ENCODE measurements around the gene MAOA. TPM values are rescaled to one million over a fixed set of nuclear protein-coding genes. Genes with fewer than 3 reads are reported as not detected.
"Not testable (repeated sequence)": the region's sequence is repeated elsewhere in the genome, so short reads cannot be mapped to it uniquely, and the experiment has no call there.

Gene MAOA
- total RNA-seq, 1 donor from 2014 or later: 68.9 TPM

GRCh38 chrX:43706786-43707370 is 50.8 kb downstream of the MAOA start:
- intact Hi-C loops (cut with DNase I): loop anchor here (5.0 kb wide), 1 partner anchor 50 kb away; the partner anchor contains the start of gene MAOA

GRCh38 chrX:43707812-43708548 is 51.9 kb downstream of the MAOA start:
- intact Hi-C loops (cut with DNase I): loop anchor here (5.0 kb wide), 1 partner anchor 51 kb away; the partner anchor contains the start of gene MAOA
- no peak for DNase-seq (ENCODE audit: low spot score)

More at GRCh38 chrX:43706786-43707370, 50.8 kb downstream of the MAOA start:
- no peak for DNase-seq (ENCODE audit: low spot score)

GRCh38 chrX:43716144-43716543 is 60.0 kb downstream of the MAOA start:
- DNase-seq (ENCODE audit: low spot score): no peak
- intact Hi-C loops (cut with DNase I): no loop called here

- intact Hi-C loops (cut with DNase I): no loop called here
- DNase-seq (ENCODE audit: low spot score): no peak
These were observed 60.6 kb downstream of the MAOA start for GRCh38 chrX:43716696-43717095.

- intact Hi-C loops (cut with DNase I): no loop called here
- DNase-seq (ENCODE audit: low spot score): no peak
These were observed 61.1 kb downstream of the MAOA start for GRCh38 chrX:43717161-43717560.

- no peak for DNase-seq (ENCODE audit: low spot score)
- intact Hi-C loops (cut with DNase I): no loop called here
These were observed 62.0 kb downstream of the MAOA start for GRCh38 chrX:43718081-43718480.

GRCh38 chrX:43718546-43718945 is 62.4 kb downstream of the MAOA start:
- intact Hi-C loops (cut with DNase I): no loop called here
- no peak for DNase-seq (ENCODE audit: low spot score)

GRCh38 chrX:43718956-43719355 is 62.9 kb downstream of the MAOA start:
- intact Hi-C loops (cut with DNase I): no loop called here
- DNase-seq (ENCODE audit: low spot score): no peak

GRCh38 chrX:43720082-43720481 is 64.0 kb downstream of the MAOA start:
- intact Hi-C loops (cut with DNase I): no loop called here

GRCh38 chrX:43720961-43721360 is 64.9 kb downstream of the MAOA start:
- DNase-seq (ENCODE audit: low spot score): no peak
- intact Hi-C loops (cut with DNase I): no loop called here

More at GRCh38 chrX:43720082-43720481, 64.0 kb downstream of the MAOA start:
- DNase-seq (ENCODE audit: low spot score): no peak

- intact Hi-C loops (cut with DNase I); DNase-seq (ENCODE audit: low spot score): not testable (repeated sequence)
These were observed 69.1 kb downstream of the MAOA start for GRCh38 chrX:43725227-43725626.

- DNase-seq (ENCODE audit: low spot score); intact Hi-C loops (cut with DNase I): not testable (repeated sequence)
These were observed 71.2 kb downstream of the MAOA start for GRCh38 chrX:43727254-43727653.

GRCh38 chrX:43728002-43728401 is 71.9 kb downstream of the MAOA start:
- intact Hi-C loops (cut with DNase I): no loop called here
- DNase-seq (ENCODE audit: low spot score): no peak

GRCh38 chrX:43728966-43729365 is 72.9 kb downstream of the MAOA start:
- no peak for DNase-seq (ENCODE audit: low spot score)
- intact Hi-C loops (cut with DNase I): no loop called here

GRCh38 chrX:43731086-43731485 is 75.0 kb downstream of the MAOA start:
- intact Hi-C loops (cut with DNase I): no loop called here
- no peak for DNase-seq (ENCODE audit: low spot score)

GRCh38 chrX:43733699-43734098 is 77.6 kb downstream of the MAOA start:
- DNase-seq (ENCODE audit: low spot score): no peak
- intact Hi-C loops (cut with DNase I): no loop called here

GRCh38 chrX:43734444-43734843 is 78.3 kb downstream of the MAOA start:
- no peak for DNase-seq (ENCODE audit: low spot score)
- intact Hi-C loops (cut with DNase I): no loop called here

- intact Hi-C loops (cut with DNase I): no loop called here
- no peak for DNase-seq (ENCODE audit: low spot score)
These were observed 79.4 kb downstream of the MAOA start for GRCh38 chrX:43735534-43735933.

GRCh38 chrX:43735957-43736356 is 79.9 kb downstream of the MAOA start:
- DNase-seq (ENCODE audit: low spot score): no peak
- intact Hi-C loops (cut with DNase I): no loop called here

GRCh38 chrX:43741843-43742573 is 85.9 kb downstream of the MAOA start:
- intact Hi-C loops (cut with DNase I): loop anchor here (5.0 kb wide), 1 partner anchor 85 kb away; the partner anchor contains the start of gene MAOA
- no peak for DNase-seq (ENCODE audit: low spot score)

All from cardiac septum (tissue), 1 donor.